Activated T-cell treated with anti-CD3 and anti-CD28 coated beads, Interleukin-2, amount 50 U/mL, for 4 hours (primary cell): ENCODE data around the gene ROBO4. TPM values are rescaled to one million over a fixed set of nuclear protein-coding genes. Genes with fewer than 3 reads are reported as not detected.

Source experiments
- ATAC-seq, 2 donors: fragments of 200-7000 bp; cut with Tn5 transposase; one replicate each; pipeline ENCODE4 v1.10.0; 2021
- DNase-seq: peaks from one replicate; pipeline ENCODE4 v3.0.0-alpha.2; 2020
- H3K27me3 Mint-ChIP-seq: one replicate; pipeline ENCODE4 v1.8.0; 2021; ENCODE audit warnings: low read depth, mixed read lengths
- H3K36me3 Mint-ChIP-seq: one replicate; pipeline ENCODE4 v1.8.0; 2022; ENCODE audit warnings: mixed read lengths; ENCODE audit not compliant: insufficient read depth
- H3K4me1 Mint-ChIP-seq: one replicate; pipeline ENCODE4 v1.8.0; 2021; ENCODE audit warnings: low read depth, mixed read lengths
- H3K4me3 Mint-ChIP-seq: one replicate; pipeline ENCODE4 v1.8.0; 2021; ENCODE audit warnings: mild to moderate bottlenecking, moderate library complexity, mixed read lengths
- H3K9me3 Mint-ChIP-seq: one replicate; pipeline ENCODE4 v1.8.0; 2021; ENCODE audit warnings: mixed read lengths
- total RNA-seq, 3 donors: library from RNA; stranded (reverse); gene quantifications; one replicate each; pipeline ENCODE4 v1.2.1, GENCODE V29; 2021

Gene ROBO4
- total RNA-seq, 3 donors from 2014 or later = not detected

DNA sequence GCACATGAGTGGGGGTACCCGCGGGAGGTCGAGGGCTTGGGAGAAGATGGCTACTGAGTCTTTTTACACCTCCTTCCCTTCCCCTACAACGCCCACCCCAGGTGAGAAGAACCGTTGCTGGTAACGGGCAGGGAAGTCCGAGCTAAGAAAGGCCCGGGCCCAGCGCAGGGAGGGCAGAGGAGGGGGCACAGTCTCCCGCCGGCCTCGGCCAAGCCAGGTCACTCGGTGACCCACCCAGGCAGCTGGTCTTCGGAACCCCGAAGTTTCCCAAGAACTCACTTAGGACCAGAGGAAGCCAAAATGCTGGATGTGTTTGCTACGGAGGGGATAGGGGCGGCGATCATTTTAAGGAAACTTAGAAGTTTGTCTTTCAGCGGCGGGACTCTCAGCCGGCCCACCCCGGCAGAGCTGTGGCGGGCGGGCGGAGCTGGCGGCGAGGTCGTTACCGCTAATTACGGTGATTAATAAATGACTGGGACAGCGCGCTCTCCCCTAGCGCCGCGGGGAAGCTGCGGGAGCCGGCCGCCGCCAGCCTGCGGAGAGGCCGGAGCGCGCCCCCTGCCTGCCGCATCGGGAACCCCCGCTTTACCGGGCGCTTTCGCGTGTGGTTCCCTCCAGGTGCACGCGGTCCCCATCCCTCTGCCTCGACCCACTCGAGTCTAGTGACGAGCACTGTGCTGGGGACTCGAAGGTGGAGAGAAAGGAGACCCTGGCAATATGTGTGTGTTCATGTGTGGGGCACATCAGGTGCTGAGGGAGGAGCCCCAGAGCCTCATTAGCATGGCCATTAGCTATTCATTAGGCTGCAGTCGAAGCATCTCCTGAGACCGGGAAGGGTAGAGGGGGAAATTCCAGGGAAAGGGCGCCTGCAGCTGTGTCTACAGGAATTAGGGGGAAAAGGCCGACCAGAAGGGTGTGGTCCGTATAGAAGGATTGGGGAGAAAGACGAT, 31.5 kb downstream of the ROBO4 start:
- peak; percentile 55 to 61 for ATAC-seq
- H3K27me3 Mint-ChIP-seq = peaks cover 96% of the 10 kb centered on the region
- peak; percentile 47 for DNase-seq
- H3K4me1 Mint-ChIP-seq = peaks cover 42% of the 10 kb centered on the region
- H3K9me3 Mint-ChIP-seq = no peaks in the 10 kb centered on the region
- no peaks in the 10 kb centered on the region for H3K36me3 Mint-ChIP-seq
- no peak overlapping the region for H3K4me3 Mint-ChIP-seq

DNA sequence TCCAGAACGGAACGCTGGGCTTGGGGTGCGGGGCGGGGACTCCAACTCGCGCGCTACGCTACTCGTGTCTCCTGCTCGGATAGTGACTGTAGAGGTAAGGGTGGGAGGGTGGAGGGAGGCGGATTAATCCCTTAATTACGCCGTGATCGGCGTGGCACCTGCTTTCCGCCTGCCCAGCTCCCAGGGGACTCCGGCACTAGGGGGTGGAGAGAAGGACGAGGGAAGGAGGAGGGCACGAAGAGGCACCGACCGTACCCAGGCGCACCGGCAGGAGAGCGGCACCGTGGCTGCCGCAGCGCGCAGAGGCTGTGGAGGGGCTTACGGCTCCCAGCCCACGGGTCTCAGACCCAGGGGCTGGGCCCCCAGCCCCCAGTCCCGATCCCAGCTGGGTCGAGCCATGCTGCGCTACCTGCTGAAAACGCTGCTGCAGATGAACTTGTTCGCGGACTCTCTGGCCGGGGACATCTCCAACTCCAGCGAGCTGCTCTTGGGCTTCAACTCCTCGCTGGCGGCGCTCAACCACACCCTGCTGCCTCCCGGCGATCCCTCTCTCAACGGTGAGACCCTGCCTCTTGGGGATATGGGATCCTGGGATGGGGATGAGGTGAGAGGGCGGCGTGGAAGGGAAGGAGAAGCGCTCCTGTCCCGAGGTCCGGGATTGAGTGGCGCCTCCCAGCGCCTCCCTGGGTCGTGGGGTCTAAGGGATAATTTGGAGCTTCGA, 32.3 kb downstream of the ROBO4 start, which contains the start of gene ROBO3:
ROBO3 (plus strand) TSS at position 252 of the 721 bp plus-strand sequence; CDS start at position 398, 146 bp downstream.
- Mint-ChIP-seq H3K36me3 (no peaks in the 10 kb centered on the region), H3K9me3 (no peaks in the 10 kb centered on the region), H3K4me3 (no peak within 1 kb of the TSS), H3K4me1 (peaks cover 42% of the 10 kb centered on the region), H3K27me3 (peaks cover 97% of the 10 kb centered on the region)
- ATAC-seq = no peak
- DNase-seq = no peak

DNA sequence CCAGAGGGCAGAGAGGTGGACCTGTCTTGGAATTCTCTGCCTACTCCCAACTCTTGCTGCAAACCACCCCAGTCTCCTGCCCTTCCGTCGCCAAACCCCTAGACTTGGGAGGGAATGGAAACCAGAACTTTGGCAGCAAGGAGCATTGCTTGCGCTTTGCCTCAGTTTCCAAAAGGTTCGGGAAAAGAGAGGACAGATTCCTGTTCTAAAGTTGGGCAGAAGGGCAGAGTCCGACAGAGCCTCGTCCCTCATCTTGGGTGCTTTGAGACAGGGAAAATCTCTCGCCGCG, 32.8 kb downstream of the ROBO4 start:
- Mint-ChIP-seq H3K27me3 (peaks cover 94% of the 10 kb centered on the region), H3K9me3 (no peaks in the 10 kb centered on the region), H3K4me3 (no peak overlapping the region), H3K4me1 (peaks cover 42% of the 10 kb centered on the region), H3K36me3 (no peaks in the 10 kb centered on the region)
- ATAC-seq (no peak), DNase-seq (no peak)

DNA sequence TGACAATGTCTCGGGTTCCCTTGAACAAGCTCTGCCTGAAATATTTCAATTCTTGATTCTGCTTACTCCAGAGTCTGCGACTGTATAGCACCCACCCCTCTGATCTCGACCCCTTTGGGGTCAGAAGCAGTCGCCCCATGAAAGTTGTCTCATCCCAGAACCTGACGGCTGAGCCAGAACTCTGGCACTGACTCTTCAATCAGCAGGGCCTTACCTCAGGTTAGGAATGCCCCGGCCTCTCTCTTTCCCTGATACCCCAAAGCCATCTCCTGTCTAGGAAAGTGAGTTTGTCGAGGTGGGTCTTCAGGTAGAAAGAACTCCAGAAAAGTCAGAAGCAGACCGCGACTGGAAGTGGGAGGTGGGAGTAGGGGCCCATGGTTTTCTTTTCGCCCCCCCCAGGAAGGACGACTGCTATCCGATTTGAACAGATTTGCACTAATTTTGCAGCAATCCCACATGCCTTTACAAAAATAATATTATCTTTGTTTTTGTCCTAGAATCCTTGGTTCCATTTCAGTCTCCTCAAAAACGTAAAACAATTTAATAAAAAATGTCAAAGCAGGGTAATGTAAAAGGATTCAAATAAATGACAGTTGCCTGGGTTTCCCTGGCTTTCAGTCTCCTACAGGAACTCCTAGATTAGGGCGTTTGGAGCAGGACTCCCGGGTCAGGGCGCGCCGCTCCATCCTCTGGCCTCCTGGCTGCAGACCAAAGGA, 33.3 kb downstream of the ROBO4 start:
- H3K9me3 Mint-ChIP-seq = no peaks in the 10 kb centered on the region
- peaks cover 92% of the 10 kb centered on the region for H3K27me3 Mint-ChIP-seq
- H3K36me3 Mint-ChIP-seq = no peaks in the 10 kb centered on the region
- DNase-seq (no peak), ATAC-seq (no peak)
- no peak overlapping the region for H3K4me3 Mint-ChIP-seq
- H3K4me1 Mint-ChIP-seq = peaks cover 40% of the 10 kb centered on the region

DNA sequence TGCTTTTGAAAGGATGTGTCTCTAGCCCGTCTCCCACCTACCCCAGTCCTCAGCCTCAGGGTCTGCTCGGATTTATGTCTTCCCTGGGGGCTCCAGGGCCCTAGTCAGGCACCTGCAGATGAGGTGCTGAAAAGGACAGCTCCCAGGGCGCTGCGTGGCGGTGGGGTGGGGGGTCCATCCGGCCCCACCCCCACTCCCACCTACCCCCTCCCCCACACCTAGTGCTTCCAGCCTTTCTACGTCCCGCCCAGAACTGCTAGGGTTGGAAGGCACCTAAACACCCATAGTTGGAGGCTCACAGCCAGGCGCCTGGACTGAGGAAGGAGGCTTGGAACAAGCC, 33.9 kb downstream of the ROBO4 start:
- Mint-ChIP-seq H3K9me3 (no peaks in the 10 kb centered on the region), H3K4me3 (no peak overlapping the region), H3K27me3 (peaks cover 88% of the 10 kb centered on the region), H3K36me3 (no peaks in the 10 kb centered on the region), H3K4me1 (peaks cover 36% of the 10 kb centered on the region)
- DNase-seq = no peak
- ATAC-seq = no peak

DNA sequence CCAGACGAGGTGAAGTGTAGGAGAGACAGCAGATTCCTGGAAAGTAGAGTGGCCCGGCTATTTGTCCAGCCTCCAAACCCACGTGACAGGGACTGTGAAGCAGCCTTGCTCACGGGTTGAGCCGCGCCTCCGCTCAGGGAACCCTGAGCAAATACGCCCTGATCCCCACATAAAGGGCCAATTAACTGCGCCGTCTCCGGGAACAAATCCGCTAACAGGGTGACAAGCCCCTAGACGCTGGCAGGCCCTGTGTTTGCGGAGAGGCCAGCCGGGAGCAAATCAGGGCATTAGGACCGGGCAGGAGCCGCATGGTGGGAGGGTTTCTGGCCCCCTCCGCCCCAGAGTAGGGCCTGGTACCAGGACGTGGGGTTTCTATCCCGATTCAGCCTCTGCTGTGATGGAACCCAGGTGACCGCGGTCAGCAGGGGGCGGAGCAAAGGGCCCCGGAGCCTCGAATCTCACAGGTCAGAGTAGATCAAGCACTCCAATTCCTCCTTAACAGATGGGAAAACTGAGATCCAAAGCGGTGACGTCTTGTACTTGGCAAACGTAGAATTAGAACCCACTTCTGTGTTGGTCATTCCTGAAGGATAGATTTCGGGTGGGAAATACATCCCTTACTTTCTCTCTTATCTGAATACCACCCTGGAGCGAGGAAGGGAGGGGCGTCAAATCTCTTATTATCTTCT, 34.4 kb downstream of the ROBO4 start:
- ATAC-seq (no peak), DNase-seq (no peak)
- no peaks in the 10 kb centered on the region for H3K36me3 Mint-ChIP-seq
- peaks cover 82% of the 10 kb centered on the region for H3K27me3 Mint-ChIP-seq
- no peak overlapping the region for H3K4me3 Mint-ChIP-seq
- H3K9me3 Mint-ChIP-seq = no peaks in the 10 kb centered on the region
- H3K4me1 Mint-ChIP-seq = peaks cover 32% of the 10 kb centered on the region

DNA sequence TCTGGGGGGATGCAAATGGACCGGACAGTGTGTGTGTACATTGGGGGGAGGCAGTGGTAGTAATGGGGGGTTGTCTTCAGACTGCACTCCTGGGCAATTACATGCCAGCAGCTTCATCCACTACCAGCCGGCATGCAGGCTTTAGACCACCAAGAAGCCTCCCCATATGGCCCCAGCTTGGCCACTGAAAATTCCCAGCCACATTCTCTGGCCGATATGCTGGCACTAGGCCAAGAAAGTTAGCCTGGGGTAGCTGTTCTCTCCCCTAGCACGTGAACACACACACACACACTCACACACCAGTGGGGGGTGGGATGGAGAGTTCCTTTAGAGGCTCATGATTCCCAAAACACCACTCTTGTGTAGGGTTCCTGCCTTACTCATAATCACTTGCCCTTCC, 36.0 kb downstream of the ROBO4 start:
- Mint-ChIP-seq H3K4me1 (peaks cover 21% of the 10 kb centered on the region), H3K36me3 (no peaks in the 10 kb centered on the region), H3K27me3 (peaks cover 69% of the 10 kb centered on the region), H3K4me3 (no peak overlapping the region), H3K9me3 (no peaks in the 10 kb centered on the region)
- no peak for DNase-seq
- ATAC-seq = no peak

DNA sequence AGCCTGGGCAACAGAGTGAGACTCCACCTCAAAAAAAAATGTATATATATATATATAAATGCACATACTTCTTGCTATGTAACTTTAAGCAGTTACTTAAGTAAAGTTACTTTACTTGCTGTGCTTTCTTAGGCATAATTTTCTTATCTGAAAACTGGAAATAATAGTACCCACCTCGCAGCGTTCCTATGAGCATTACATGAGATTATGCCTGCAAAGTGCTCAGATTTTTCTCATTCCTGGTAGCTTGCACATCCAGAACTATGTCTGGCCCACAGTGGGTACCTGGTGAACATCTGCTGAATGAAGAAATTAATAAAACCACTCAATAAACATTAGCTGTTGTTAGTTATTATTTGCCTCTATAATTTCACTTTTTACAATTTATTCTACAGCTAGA, 38.5 kb downstream of the ROBO4 start:
- H3K36me3 Mint-ChIP-seq = no peaks in the 10 kb centered on the region
- H3K9me3 Mint-ChIP-seq = no peaks in the 10 kb centered on the region
- H3K27me3 Mint-ChIP-seq = peaks cover 45% of the 10 kb centered on the region
- DNase-seq = no peak
- no peak for ATAC-seq
- peaks cover 12% of the 10 kb centered on the region for H3K4me1 Mint-ChIP-seq
- H3K4me3 Mint-ChIP-seq = no peak overlapping the region

DNA sequence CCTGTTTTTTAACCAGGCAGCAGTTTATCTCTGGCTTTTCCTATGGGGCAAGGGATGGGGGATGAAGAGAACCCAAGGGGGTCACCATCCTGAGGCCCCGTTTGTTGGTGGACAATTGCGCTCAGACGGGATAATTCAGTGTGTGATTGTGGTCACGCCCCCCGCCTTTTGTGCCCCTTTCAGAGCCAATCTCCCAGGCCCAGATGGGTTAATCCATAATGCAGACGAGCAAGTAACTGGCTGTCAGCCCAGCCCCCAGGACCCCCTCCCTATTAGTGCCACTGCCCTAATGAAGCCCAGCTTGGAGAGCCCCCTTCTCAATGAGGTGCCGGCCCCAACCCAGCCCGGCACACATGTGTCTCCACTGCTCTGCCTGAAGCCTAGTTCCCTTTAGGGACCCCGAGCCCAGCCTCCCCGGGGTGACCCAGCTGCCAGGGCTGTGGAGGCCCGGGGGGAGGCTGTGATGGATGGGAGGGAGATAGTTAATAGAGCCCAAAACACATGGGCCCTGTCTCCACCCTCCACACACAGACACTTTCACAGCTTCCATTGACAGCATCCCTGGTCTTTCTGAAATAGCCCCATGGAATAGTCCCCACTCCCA, 51.5 kb downstream of the ROBO4 start:
- H3K36me3 Mint-ChIP-seq = no peaks in the 10 kb centered on the region
- peaks cover 1% of the 10 kb centered on the region for H3K4me1 Mint-ChIP-seq
- DNase-seq (no peak), ATAC-seq (peak in 1 of 2 donors; percentile 34)
- peaks cover 85% of the 10 kb centered on the region for H3K27me3 Mint-ChIP-seq
- no peaks in the 10 kb centered on the region for H3K9me3 Mint-ChIP-seq
- no peak overlapping the region for H3K4me3 Mint-ChIP-seq

GRCh38 chr11:124844664-124845079, 53.0 kb downstream of the ROBO4 start:
- H3K4me3 Mint-ChIP-seq = no peak overlapping the region
- DNase-seq = no peak
- H3K4me1 Mint-ChIP-seq = peaks cover 4% of the 10 kb centered on the region
- no peaks in the 10 kb centered on the region for H3K36me3 Mint-ChIP-seq
- ATAC-seq = no peak
- peaks cover 89% of the 10 kb centered on the region for H3K27me3 Mint-ChIP-seq
- H3K9me3 Mint-ChIP-seq = no peaks in the 10 kb centered on the region

DNA sequence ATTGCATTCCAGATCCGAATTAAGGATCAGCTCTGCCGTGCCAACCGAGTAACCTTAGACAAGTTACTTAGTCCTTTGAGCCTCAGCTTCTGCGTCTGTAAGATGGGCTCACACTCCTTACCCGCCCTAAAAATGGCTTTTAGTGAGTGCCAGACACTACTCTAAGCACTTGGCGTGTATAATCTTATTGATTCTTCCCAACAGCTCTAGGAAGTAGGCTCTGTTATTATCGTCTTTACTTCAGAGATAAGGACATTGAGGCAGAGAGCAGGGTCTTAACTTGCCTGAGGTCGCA, 54.1 kb downstream of the ROBO4 start:
- DNase-seq (no peak), ATAC-seq (no peak)
- no peaks in the 10 kb centered on the region for H3K9me3 Mint-ChIP-seq
- no peaks in the 10 kb centered on the region for H3K36me3 Mint-ChIP-seq
- H3K27me3 Mint-ChIP-seq = peaks cover 87% of the 10 kb centered on the region
- peaks cover 4% of the 10 kb centered on the region for H3K4me1 Mint-ChIP-seq
- no peak overlapping the region for H3K4me3 Mint-ChIP-seq

DNA sequence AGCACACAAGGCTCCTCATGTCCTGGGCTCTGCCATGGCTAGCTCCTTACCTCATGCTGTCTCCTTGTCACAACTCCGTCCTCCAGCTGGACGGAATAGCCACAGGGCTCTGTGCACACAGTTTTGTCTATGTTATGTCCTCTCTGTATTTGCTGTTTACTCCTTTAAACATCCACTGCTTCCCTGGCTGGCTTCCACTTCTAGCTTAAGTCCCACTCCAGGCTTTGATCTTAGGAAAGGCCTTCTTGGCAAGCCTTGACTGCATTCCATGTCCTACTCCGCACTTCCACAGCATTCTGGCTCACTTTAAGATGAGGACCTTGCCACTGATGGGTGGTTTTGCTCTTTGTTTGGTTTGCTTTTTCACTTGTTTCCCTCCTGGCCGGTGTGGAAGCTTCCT, 55.4 kb downstream of the ROBO4 start:
- no peak overlapping the region for H3K4me3 Mint-ChIP-seq
- H3K36me3 Mint-ChIP-seq = no peaks in the 10 kb centered on the region
- H3K27me3 Mint-ChIP-seq = peaks cover 88% of the 10 kb centered on the region
- no peak for DNase-seq
- H3K4me1 Mint-ChIP-seq = peaks cover 4% of the 10 kb centered on the region
- ATAC-seq = no peak
- no peaks in the 10 kb centered on the region for H3K9me3 Mint-ChIP-seq

- Mint-ChIP-seq H3K4me3 (no peak overlapping the region), H3K36me3 (no peaks in the 10 kb centered on the region)
- DNase-seq = no peak
Observed at GRCh38 chr11:124841840-124842239, 55.8 kb downstream of the ROBO4 start.

DNA sequence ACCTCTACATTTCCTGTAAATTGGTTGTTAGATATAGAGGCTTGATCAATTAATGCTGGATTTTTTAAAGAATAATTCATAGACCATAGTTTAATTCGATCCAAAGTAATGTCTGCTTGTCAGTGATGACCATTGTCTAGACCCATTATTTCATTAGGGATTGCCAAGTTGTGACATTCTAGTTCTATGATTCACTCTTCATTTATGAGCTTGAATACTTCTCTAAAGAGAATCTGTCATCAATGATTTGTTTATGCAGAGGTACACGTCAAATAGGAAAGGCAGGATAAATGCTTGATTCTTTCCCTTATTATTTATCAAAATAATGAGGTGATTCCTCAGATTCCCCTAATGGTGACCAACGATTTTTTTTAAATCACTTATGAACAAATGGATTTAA, 56.5 kb downstream of the ROBO4 start:
- H3K4me3 Mint-ChIP-seq = no peak overlapping the region

More at GRCh38 chr11:124841840-124842239, 55.8 kb downstream of the ROBO4 start:
- Mint-ChIP-seq H3K4me1 (peaks cover 6% of the 10 kb centered on the region), H3K9me3 (no peaks in the 10 kb centered on the region), H3K27me3 (peaks cover 88% of the 10 kb centered on the region)
- ATAC-seq = no peak

More for the DNA sequence above, 56.5 kb downstream of the ROBO4 start:
- DNase-seq = no peak
- H3K9me3 Mint-ChIP-seq = no peaks in the 10 kb centered on the region
- H3K27me3 Mint-ChIP-seq = peaks cover 85% of the 10 kb centered on the region
- H3K36me3 Mint-ChIP-seq = no peaks in the 10 kb centered on the region
- ATAC-seq = no peak
- H3K4me1 Mint-ChIP-seq = peaks cover 9% of the 10 kb centered on the region
